HepG2 (cell line): ENCODE results near the gene SLC6A6. TPM values are rescaled to one million over a fixed set of nuclear protein-coding genes. Genes with fewer than 3 reads are reported as not detected.
A peak's percentile ranks its signal among the peaks of the same experiment; 100 is the strongest.

Source experiments
- ATAC-seq: fragments of 200-7000 bp; cut with Tn5 transposase; 3 replicates; pipeline ENCODE4 v1.9.1; 2020; ENCODE audit warnings: mild to moderate bottlenecking, moderate library complexity
- BruUV-seq: library from RNA; stranded (reverse); fragments of 400-500 nt; replicated peaks from 2 replicates; lab custom pipeline; 2021; lab: Mats Ljungman, UMichigan
- CTCF ChIA-PET: fragments of 300-600 bp; formaldehyde crosslinking; extraction: SDS; loops from one replicate; lab custom pipeline; 2021; ENCODE audit warnings: low total read pairs, inconsistent platforms, low intra/inter-chr PET ratio; lab: Yijun Ruan, JAX
- POLR2A ChIA-PET: fragments of 350-600 bp; sonication (Branson Sonifier 250); formaldehyde crosslinking; loops from one replicate; lab custom pipeline; 2020; ENCODE audit warnings: antibody characterized with exemption, inconsistent platforms; lab: Yijun Ruan, JAX
- DNase-seq: peaks from one replicate; pipeline ENCODE4 v3.0.0-alpha.2; 2015; ENCODE audit warnings: low spot score
- FAIRE-seq: peaks from 3 replicates; lab custom pipeline; 2011; peaks lifted over from hg19 to GRCh38; lab: Jason Lieb, UNC
- H2AFZ ChIP-seq: one replicate; pipeline ENCODE4 v1.6.1; 2011; ENCODE audit warnings: low read length, inconsistent platforms
- H3K27ac ChIP-seq: fragments of 300-600 bp; 3 replicates; pipeline ENCODE4 v1.8.0; 2011; ENCODE audit warnings: mixed run types, mild to moderate bottlenecking, mixed read lengths, low read length, inconsistent platforms; ENCODE audit not compliant: insufficient read depth; ENCODE audit errors: extremely low read length
- H3K27me3 ChIP-seq, 2 experiments: fragments of 200-600 bp in 1 of 2; 2 replicates in 1 of 2; 3 replicates in 1 of 2; pipeline versions ENCODE4 v1.6.0 to v1.8.0; 2011; ENCODE audit warnings: low read length in 2 of 2, mild to moderate bottlenecking in 2 of 2, moderate library complexity in 2 of 2, inconsistent platforms in 1 of 2; ENCODE audit not compliant: insufficient read depth in 2 of 2, control insufficient read depth in 1 of 2
- H3K36me3 ChIP-seq, 2 experiments: fragments of 200-600 bp in 1 of 2; replicated peaks in 1 of 2; 2 replicates in 1 of 2; 3 replicates in 1 of 2; pipeline versions ENCODE4 v1.5.1 to v1.8.0; 2011; ENCODE audit warnings: low read length in 2 of 2, inconsistent platforms in 1 of 2; ENCODE audit not compliant: insufficient read depth in 2 of 2, control insufficient read depth in 1 of 2
- H3K4me1 ChIP-seq: 2 replicates; pipeline ENCODE4 v1.5.1; 2012; ENCODE audit warnings: low read length, inconsistent platforms; ENCODE audit not compliant: insufficient read depth
- H3K4me2 ChIP-seq: 2 replicates; pipeline ENCODE4 v1.6.0; 2011; ENCODE audit warnings: low read depth, low read length, inconsistent platforms
- H3K4me3 ChIP-seq, 3 experiments: fragments of 200-600 bp in 1 of 3; sonication (generic), shearing (Covaris generic) in 1 of 3; replicated peaks in 1 of 3; 2 replicates each; pipeline ENCODE4 v1.5.1; 2011 to 2016; ENCODE audit warnings: low read length in 3 of 3, inconsistent platforms in 2 of 3, low read depth in 2 of 3, mild to moderate bottlenecking in 2 of 3, control low read depth in 1 of 3, mixed read lengths in 1 of 3; ENCODE audit not compliant: insufficient read depth in 1 of 3
- H3K79me2 ChIP-seq: one replicate; pipeline ENCODE4 v1.6.1; 2011; ENCODE audit warnings: low read length, inconsistent platforms; ENCODE audit not compliant: insufficient read depth
- H3K9ac ChIP-seq: 2 replicates; pipeline ENCODE4 v1.6.0; 2011; ENCODE audit warnings: mild to moderate bottlenecking, low read depth, low read length, inconsistent platforms; ENCODE audit not compliant: insufficient read depth
- H3K9me3 ChIP-seq: 2 replicates; pipeline ENCODE4 v1.5.1; 2012; ENCODE audit warnings: mild to moderate bottlenecking, low read length
- H4K20me1 ChIP-seq: 2 replicates; pipeline ENCODE4 v1.6.0; 2011; ENCODE audit warnings: inconsistent platforms, mild to moderate bottlenecking, low read length, moderate library complexity; ENCODE audit not compliant: insufficient read depth
- U2AF1 ChIP-seq: fragments of 200-400 bp; formaldehyde crosslinking; optimal IDR thresholded peaks from 2 replicates; pipeline ENCODE3; 2017; ENCODE audit warnings: mild to moderate bottlenecking, low read depth, low read length
- ZNF629 ChIP-seq: sonication (generic); formaldehyde crosslinking; conservative IDR thresholded peaks from 2 replicates; pipeline ENCODE4 v1.5.0; 2020; ENCODE audit warnings: missing genetic modification reagents
- ZNF768 ChIP-seq: sonication (generic); formaldehyde crosslinking; IDR thresholded peaks from 2 replicates; pipeline ENCODE4 v1.4.0; 2020; ENCODE audit warnings: missing genetic modification reagents
- ZNF891 ChIP-seq: sonication (generic); formaldehyde crosslinking; IDR thresholded peaks from 2 replicates; pipeline ENCODE4 v1.5.0; 2020; ENCODE audit warnings: mild to moderate bottlenecking, missing genetic modification reagents
- WGBS: methylation state at CpG from one replicate; pipeline ENCODE4 v1.1.6; 2017; ENCODE audit warnings: low lambda C conversion rate; 5-methylcytosine and 5-hydroxymethylcytosine counted together
- in situ Hi-C: cut with HindIII; loops from 2 replicates; pipeline ENCODE4 v1.10.0; 2017; ENCODE audit warnings: low pct_unique_long_range_greater_than_20kb; ENCODE audit not compliant: extremely low pct_ligation_motif_present
- intact Hi-C: fragments of 100-400 bp; cut with micrococcal nuclease; formaldehyde crosslinking; loops from one replicate; pipeline ENCODE4 v1.10.0; 2022; ENCODE audit not compliant: unreplicated experiment
- polyA plus RNA-seq, 8 experiments: library from polyadenylated mRNA; depleted of rRNA in 3 of 8; stranded (reverse) in 7 of 8; unstranded in 1 of 8; fragments of >200 nt; fragmentation: Illumina TruSeq in 4 of 8; extraction: Trizol in 4 of 8; gene quantifications; 2 replicates each; pipeline versions ENCODE4 v1.2.1 to v1.2.3, GENCODE V29; 2011 to 2016; ENCODE audit warnings: low read depth in 4 of 8, missing spikeins in 1 of 8, mixed read lengths in 1 of 8; ENCODE audit not compliant: insufficient read depth in 1 of 8
- total RNA-seq, 5 experiments: library from RNA; depleted of rRNA; stranded (reverse); fragments of >200 nt; fragmentation: Illumina TruSeq; extraction: Trizol; gene quantifications; 2 replicates each; pipeline ENCODE4 v1.2.3, GENCODE V29; 2016; ENCODE audit warnings: low read depth in 1 of 5

The SLC6A6 gene
- total and polyA plus RNA-seq, 2 of the 13 experiments (the other 11 are each of a cell fraction or from before 2014, with no cell fraction given), result 14.1 to 20.7 TPM

GRCh38 chr3:14359348-14359747 lies 43.1 kb upstream of the SLC6A6 start:
- H3K9me3 ChIP-seq, result no peaks in the 10 kb centered on the region

GRCh38 chr3:14360123-14360881 lies 42.1 kb upstream of the SLC6A6 start:
- Histone ChIP-seq H3K4me2 (no peak overlapping the region), H3K36me3 (no peaks in the 10 kb centered on the region), H3K79me2 (no peaks in the 10 kb centered on the region), H3K4me3 (no peak overlapping the region), H3K9ac (no peak overlapping the region), H3K27me3 (peaks cover 6 to 46% of the 10 kb centered on the region in 2 experiments; a peak in 4 of 5 replicates), H4K20me1 (no peaks in the 10 kb centered on the region), H3K27ac (no peak overlapping the region), H2AFZ (no peak overlapping the region), H3K4me1 (peaks cover 19% of the 10 kb centered on the region), H3K9me3 (no peaks in the 10 kb centered on the region)
- POLR2A ChIA-PET, result no interaction called here
- intact Hi-C loops (no loop called here), in situ Hi-C loops (no loop called here)
- CTCF ChIA-PET, result no interaction called here
- WGBS, result 20% methylated on average over 12 of the region's 14 CpGs
- peak; percentile 16 for DNase-seq
- ATAC-seq, result peak; percentile 13
- no peak for FAIRE-seq
- no peak for TF ChIP-seq U2AF1
- TF ChIP-seq ZNF768 (CRISPR knock-in tag), result peak; percentile 98
- BruUV-seq, result no TSS peak

More at GRCh38 chr3:14359348-14359747, 43.1 kb upstream of the SLC6A6 start:
- H3K79me2 ChIP-seq, result no peaks in the 10 kb centered on the region
- FAIRE-seq (no peak), DNase-seq (no peak), ATAC-seq (no peak)
- no peaks in the 10 kb centered on the region for H4K20me1 ChIP-seq
- H3K4me3 ChIP-seq, result no peak overlapping the region
- intact Hi-C loops, result no loop called here
- H3K4me1 ChIP-seq, result peaks cover 19% of the 10 kb centered on the region
- TF ChIP-seq ZNF891 (CRISPR knock-in tag), result no peak
- peak; percentile 71 for TF ChIP-seq ZNF629 (CRISPR knock-in tag)
- BruUV-seq, result no TSS peak
- no peak overlapping the region for H3K27ac ChIP-seq
- no peak overlapping the region for H3K9ac ChIP-seq
- no peak overlapping the region for H3K4me2 ChIP-seq
- H3K27me3 ChIP-seq, result peaks cover 6 to 46% of the 10 kb centered on the region in 2 experiments; a peak in 4 of 5 replicates
- H3K36me3 ChIP-seq, result no peaks in the 10 kb centered on the region
- no peak overlapping the region for H2AFZ ChIP-seq
- in situ Hi-C loops, result no loop called here
- 55% methylated on average over 3 of the region's 3 CpGs for WGBS
- ChIA-PET CTCF (no interaction called here), POLR2A (no interaction called here)
